Common myeloid progenitor, CD34-positive (primary cell): ENCODE data around the gene IL12RB2.
"Not testable (repeated sequence)": the region's sequence is repeated elsewhere in the genome, so short reads cannot be mapped to it uniquely, and the experiment has no call there.

Source experiments
- CTCF ChIA-PET: fragments of 350-600 bp; sonication (Branson Sonifier 250); formaldehyde crosslinking; loops from one replicate; lab custom pipeline; 2021; ENCODE audit warnings: antibody characterized with exemption; lab: Charles Lee
- POLR2A ChIA-PET: fragments of 350-600 bp; sonication (Branson Sonifier 250); formaldehyde crosslinking; loops from one replicate; lab custom pipeline; 2021; ENCODE audit warnings: antibody characterized with exemption; lab: Charles Lee
- DNase-seq, 3 donors: peaks; one replicate each; pipeline versions ENCODE4 v3.0.0 to v3.0.0-alpha.2; 2013
- H3K27ac ChIP-seq, 2 experiments: 1 replicate in 1 of 2; 2 replicates in 1 of 2; pipeline ENCODE4 v1.7.0; 2013; ENCODE audit warnings: inconsistent platforms in 2 of 2, low read length in 2 of 2, mild to moderate bottlenecking in 2 of 2, low read depth in 1 of 2, moderate library complexity in 1 of 2; ENCODE audit not compliant: severe bottlenecking in 2 of 2, insufficient read depth in 1 of 2, poor library complexity in 1 of 2
- H3K27me3 ChIP-seq, 5 experiments: replicated peaks in 2 of 5; 1 replicate in 3 of 5; 2 replicates in 2 of 5; pipeline versions ENCODE4 v1.6.1 to v1.7.0; 2013; ENCODE audit warnings: low read length in 4 of 5, mild to moderate bottlenecking in 2 of 5, moderate library complexity in 2 of 5, inconsistent platforms in 1 of 5; ENCODE audit not compliant: insufficient read depth in 5 of 5, control insufficient read depth in 4 of 5
- H3K36me3 ChIP-seq, 4 experiments: 1 replicate in 2 of 4; 2 replicates in 2 of 4; pipeline versions ENCODE4 v1.6.1 to v1.7.0; 2013; ENCODE audit warnings: low read length in 3 of 4, control low read depth in 1 of 4, mild to moderate bottlenecking in 1 of 4; ENCODE audit not compliant: control insufficient read depth in 4 of 4, insufficient read depth in 4 of 4
- H3K4me1 ChIP-seq, 4 experiments: 1 replicate in 3 of 4; 2 replicates in 1 of 4; pipeline versions ENCODE4 v1.6.1 to v1.7.1; 2013; ENCODE audit warnings: low read length in 3 of 4, mild to moderate bottlenecking in 3 of 4, control low read depth in 1 of 4, inconsistent platforms in 1 of 4, moderate library complexity in 1 of 4; ENCODE audit not compliant: control insufficient read depth in 4 of 4, insufficient read depth in 4 of 4; ENCODE audit errors: control extremely low read depth in 1 of 4
- H3K4me3 ChIP-seq, 7 experiments: 1 replicate in 4 of 7; 2 replicates in 3 of 7; pipeline versions ENCODE4 v1.5.1 to v1.7.0; 2013; ENCODE audit warnings: mild to moderate bottlenecking in 7 of 7, low read length in 6 of 7, moderate library complexity in 6 of 7, inconsistent platforms in 2 of 7, low read depth in 2 of 7, control low read depth in 1 of 7; ENCODE audit not compliant: insufficient read depth in 4 of 7, control insufficient read depth in 1 of 7; ENCODE audit errors: extremely low read depth in 1 of 7
- H3K9me3 ChIP-seq, 5 experiments: 1 replicate in 4 of 5; 2 replicates in 1 of 5; pipeline versions ENCODE4 v1.6.1 to v1.7.1; 2013; ENCODE audit warnings: low read length in 4 of 5, mild to moderate bottlenecking in 2 of 5, inconsistent platforms in 1 of 5, low read depth in 1 of 5, moderate library complexity in 1 of 5; ENCODE audit not compliant: control insufficient read depth in 4 of 5, insufficient read depth in 2 of 5; ENCODE audit errors: control extremely low read depth in 1 of 5
- WGBS: methylation state at CpG from one replicate; pipeline ENCODE4 v1.1.5; 2013; ENCODE audit not compliant: insufficient coverage; 5-methylcytosine and 5-hydroxymethylcytosine counted together

The IL12RB2 gene

DNA sequence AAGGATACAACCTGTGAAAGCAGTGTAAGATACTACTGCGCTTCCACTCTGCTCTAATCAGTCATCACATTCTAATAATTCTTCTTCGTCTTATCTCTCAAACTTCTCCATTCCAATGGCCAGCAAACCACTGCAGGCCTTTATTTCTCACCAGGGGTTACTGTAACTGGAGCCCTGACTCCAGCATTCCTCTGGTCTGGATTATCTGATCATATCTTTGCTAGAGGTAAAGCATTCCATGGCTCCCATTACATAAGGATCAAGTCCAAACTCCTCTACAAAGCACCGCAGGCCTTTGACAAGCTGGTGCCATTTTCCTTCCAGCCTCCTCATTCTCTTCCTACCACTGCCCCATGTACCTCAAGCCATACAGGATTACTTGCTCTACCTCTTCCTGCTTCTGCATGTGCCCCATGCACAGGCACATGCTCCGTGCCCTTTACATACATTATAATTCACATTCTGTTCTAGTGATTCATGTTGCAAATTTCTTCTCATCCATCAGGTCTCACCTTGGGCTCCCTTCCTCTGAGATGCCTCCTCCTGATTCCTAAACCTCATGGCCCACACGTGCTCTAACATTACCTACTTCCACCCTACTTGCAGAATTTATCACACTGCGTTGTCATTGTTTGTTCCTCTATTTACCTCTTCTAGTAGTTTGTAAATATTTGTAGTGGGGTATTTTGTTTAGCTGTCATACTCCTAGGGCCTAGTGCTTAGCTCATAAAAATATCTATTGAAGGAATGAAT lies 131.8 kb downstream of the IL12RB2 start:
- Histone ChIP-seq H3K27me3 (no peaks in the 10 kb centered on the region), H3K27ac (no peak overlapping the region), H3K4me3 (no peak overlapping the region), H3K36me3 (no peaks in the 10 kb centered on the region), H3K4me1 (peaks cover 10 to 14% (median 12%) of the 10 kb centered on the region in 4 experiments), H3K9me3 (no peaks in the 10 kb centered on the region)
- ChIA-PET POLR2A (no interaction called here), CTCF (interaction anchor here (0.9 kb wide), 1 partner anchor 9 kb away, joined by 3 read pairs; the partner anchor contains the start of gene SERBP1)
- WGBS: 100% methylated on average over 3 of the region's 6 CpGs
- no peak for DNase-seq

DNA sequence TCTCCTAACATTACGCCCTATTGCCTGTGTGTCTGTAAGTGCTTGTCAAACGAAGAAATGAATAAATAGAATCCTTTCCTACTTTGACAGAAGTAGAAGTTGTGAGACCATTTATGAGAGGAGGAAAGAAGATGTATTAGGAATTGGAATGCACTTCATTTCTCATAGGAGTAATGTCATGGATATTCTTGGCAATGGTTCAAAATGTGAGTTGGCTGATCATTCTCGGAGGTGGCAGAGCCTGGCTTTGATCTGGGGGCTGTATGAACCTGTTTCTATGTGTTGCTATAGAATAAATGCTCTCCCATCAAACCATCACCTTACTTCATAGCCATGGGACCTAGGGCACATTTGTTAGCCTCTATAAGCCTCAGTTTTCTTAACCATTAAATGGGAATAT lies 132.7 kb downstream of the IL12RB2 start:
- ChIA-PET POLR2A (no interaction called here), CTCF (interaction anchor here (0.9 kb wide), 1 partner anchor 10 kb away, joined by 3 read pairs; the partner anchor contains the start of gene SERBP1)
- Histone ChIP-seq H3K27me3 (no peaks in the 10 kb centered on the region), H3K4me1 (peaks cover 7 to 11% (median 9%) of the 10 kb centered on the region in 4 experiments), H3K36me3 (no peaks in the 10 kb centered on the region), H3K4me3 (no peak overlapping the region), H3K27ac (no peak overlapping the region), H3K9me3 (no peaks in the 10 kb centered on the region)
- no peak for DNase-seq
- 92% methylated on average over 2 of the region's 3 CpGs for WGBS

- ChIA-PET POLR2A (no interaction called here), CTCF (interaction anchor here (0.7 to 2.1 kb wide), 5 partner anchors 10 to 60 kb away, joined by 3 to 11 read pairs (median 3); no protein-coding TSS in a partner anchor)
- Histone ChIP-seq H3K36me3 (no peaks in the 10 kb centered on the region), H3K4me1 (peaks cover 7 to 11% (median 9%) of the 10 kb centered on the region in 4 experiments), H3K4me3 (peak overlapping the region in 2 of 7 experiments; percentile 21 to 40), H3K9me3 (no peaks in the 10 kb centered on the region), H3K27me3 (no peaks in the 10 kb centered on the region), H3K27ac (peak overlapping the region in 1 of 2 experiments; percentile 45)
- WGBS: 0% methylated on average over 1 of the region's 3 CpGs
- DNase-seq: peak; percentile 59 to 81 (median 77)
These were observed 133.5 kb downstream of the IL12RB2 start for GRCh38 chr1:67441183-67441582.

- ChIA-PET CTCF (interaction anchor here (1.4 to 2.1 kb wide), 4 partner anchors 10 to 59 kb away, joined by 3 to 11 read pairs (median 4); no protein-coding TSS in a partner anchor), POLR2A (no interaction called here)
These were observed 134.1 kb downstream of the IL12RB2 start for GRCh38 chr1:67441739-67442281.

DNA sequence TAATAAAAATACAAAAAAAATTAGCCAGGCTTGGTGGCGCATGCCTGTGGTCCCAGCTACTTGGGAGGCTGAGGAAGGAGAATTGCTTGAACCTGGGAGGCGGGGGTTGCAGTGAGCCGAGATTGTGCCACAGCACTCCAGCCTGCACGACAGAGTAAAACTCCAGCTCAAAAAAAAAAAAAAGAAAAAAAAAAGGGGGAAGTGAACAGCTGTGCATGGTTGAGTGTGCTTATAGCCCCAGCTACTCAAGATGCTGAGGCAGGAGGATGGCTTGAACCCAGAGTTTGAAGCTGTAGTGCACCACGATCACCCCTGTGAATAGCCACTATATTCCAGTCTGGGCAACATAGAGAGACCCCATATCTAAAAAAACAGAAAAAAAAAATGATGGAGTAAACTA lies 138.3 kb downstream of the IL12RB2 start:
- WGBS: no CpG with 5 or more reads among the region's 5 CpGs
- H3K27ac ChIP-seq, H3K9me3 ChIP-seq, H3K27me3 ChIP-seq, H3K36me3 ChIP-seq, CTCF ChIA-PET, H3K4me3 ChIP-seq: not testable (repeated sequence)
- peak in 2 of 3 donors; percentile 27 to 37 for DNase-seq
- POLR2A ChIA-PET: interaction anchor here (0.6 kb wide), 1 partner anchor 216 kb away, joined by 3 read pairs; no protein-coding TSS in a partner anchor
- peaks cover 6 to 12% (median 7%) of the 10 kb centered on the region in 4 experiments for H3K4me1 ChIP-seq

More at GRCh38 chr1:67441739-67442281, 134.1 kb downstream of the IL12RB2 start:
- 83% methylated on average over 1 of the region's 2 CpGs for WGBS
- Histone ChIP-seq H3K9me3 (no peaks in the 10 kb centered on the region), H3K27me3 (no peaks in the 10 kb centered on the region), H3K27ac (no peak overlapping the region), H3K4me1 (peaks cover 7 to 13% (median 9%) of the 10 kb centered on the region in 4 experiments), H3K4me3 (no peak overlapping the region), H3K36me3 (no peaks in the 10 kb centered on the region)
- DNase-seq: no peak
